Pons (tissue), 1 donor: ENCODE results near the gene CRTC3.
"Not testable (repeated sequence)": the region's sequence is repeated elsewhere in the genome, so short reads cannot be mapped to it uniquely, and the experiment has no call there.

Experiments used
- DNase-seq: peaks from one replicate; pipeline ENCODE4 v3.0.0-alpha.2; 2016; ENCODE audit warnings: low spot score

CRTC3 gene

GRCh38 chr15:90624278-90624981 lies 94.7 kb downstream of the CRTC3 start:
- DNase-seq: no peak

GRCh38 chr15:90625037-90625436 lies 95.3 kb downstream of the CRTC3 start:
- no peak for DNase-seq

DNA sequence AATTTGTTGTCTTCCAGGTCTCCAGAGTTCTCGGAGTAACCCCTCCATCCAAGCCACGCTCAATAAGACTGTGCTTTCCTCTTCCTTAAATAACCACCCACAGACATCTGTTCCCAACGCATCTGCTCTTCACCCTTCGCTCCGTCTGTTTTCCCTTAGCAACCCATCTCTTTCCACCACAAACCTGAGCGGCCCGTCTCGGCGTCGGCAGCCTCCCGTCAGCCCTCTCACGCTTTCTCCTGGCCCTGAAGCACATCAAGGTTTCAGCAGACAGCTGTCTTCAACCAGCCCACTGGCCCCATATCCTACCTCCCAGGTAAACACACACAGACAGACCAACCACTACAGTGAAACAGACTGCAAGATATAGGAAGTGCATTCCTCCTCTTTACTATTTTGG lies 99.5 kb downstream of the CRTC3 start:
- DNase-seq: no peak

- no peak for DNase-seq
Measured at GRCh38 chr15:90633360-90633759, 103.6 kb downstream of the CRTC3 start.

DNA sequence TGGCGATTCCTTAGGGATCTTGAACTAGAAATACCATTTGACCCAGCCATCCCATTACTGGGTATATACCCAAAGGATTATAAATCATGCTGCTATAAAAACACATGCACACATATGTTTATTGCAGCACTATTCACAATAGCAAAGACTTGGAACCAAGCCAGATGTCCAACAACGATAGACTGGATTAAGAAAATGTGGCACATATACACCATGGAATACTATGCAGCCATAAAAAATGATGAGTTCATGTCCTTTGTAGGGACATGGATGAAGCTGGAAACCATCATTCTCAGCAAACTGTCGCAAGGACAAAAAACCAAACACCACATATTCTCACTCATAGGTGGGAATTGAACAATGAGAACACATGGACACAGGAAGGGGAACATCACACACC lies 107.3 kb downstream of the CRTC3 start:
- not testable (repeated sequence) for DNase-seq

DNA sequence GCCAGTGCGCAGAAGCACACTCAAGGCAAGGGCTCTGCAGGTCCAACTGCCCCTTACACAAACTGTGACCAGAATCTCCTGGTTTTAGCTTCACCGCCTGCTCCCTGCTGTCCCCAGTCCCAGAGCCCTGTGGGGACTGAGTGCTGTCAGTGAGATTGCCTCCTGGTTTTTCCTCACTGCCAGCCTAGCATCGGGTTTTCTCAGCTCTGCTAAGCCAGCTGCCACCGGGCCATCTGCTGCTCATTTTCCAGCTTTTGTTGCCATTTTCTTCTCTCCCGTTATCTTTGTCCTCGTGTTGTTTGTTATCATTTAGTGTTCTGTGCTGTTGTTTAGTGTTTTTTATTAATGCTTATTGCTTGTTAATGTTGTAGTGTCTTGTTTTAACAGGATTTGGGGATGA lies 108.0 kb downstream of the CRTC3 start:
- DNase-seq: no peak

GRCh38 chr15:90638201-90638691 lies 108.5 kb downstream of the CRTC3 start:
- DNase-seq: no peak

DNA sequence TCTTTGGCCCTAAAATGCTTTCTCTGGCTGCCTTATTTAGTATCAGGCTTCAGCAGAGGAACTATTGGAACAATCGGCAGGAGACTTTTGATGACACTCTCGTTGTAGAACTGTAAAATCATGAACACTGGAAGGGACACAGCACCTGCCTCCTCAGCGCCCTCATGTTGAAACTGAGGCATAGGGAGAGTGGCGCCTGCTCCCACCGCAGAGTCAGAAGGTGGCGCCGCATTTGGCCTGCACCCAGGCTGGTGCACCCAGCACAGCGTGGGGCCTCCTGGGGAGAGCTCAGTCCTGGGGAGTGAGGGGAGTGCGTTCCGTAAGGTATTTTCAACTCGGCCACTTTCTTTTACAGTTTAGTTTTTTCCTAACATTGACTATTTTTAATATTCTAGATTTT lies 109.2 kb downstream of the CRTC3 start:
- DNase-seq: no peak

DNA sequence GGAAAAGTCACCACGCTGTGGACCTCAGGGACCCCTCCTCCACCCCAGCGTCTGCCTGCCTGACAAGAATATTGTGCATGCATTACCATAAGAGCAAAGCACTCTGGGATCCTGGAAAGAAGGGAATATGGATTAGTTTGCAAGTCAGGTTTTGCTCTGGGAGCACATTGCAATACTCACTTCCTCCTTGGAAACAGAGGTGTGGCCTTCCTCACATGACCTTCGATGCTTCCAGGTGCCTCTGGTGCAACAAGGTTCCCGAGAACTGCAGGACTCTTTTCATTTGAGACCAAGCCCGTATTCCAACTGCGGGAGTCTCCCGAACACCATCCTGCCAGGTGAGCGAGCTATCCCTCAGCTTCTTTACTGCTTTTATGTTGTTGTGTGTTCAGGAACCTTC lies 111.1 kb downstream of the CRTC3 start:
- no peak for DNase-seq

DNA sequence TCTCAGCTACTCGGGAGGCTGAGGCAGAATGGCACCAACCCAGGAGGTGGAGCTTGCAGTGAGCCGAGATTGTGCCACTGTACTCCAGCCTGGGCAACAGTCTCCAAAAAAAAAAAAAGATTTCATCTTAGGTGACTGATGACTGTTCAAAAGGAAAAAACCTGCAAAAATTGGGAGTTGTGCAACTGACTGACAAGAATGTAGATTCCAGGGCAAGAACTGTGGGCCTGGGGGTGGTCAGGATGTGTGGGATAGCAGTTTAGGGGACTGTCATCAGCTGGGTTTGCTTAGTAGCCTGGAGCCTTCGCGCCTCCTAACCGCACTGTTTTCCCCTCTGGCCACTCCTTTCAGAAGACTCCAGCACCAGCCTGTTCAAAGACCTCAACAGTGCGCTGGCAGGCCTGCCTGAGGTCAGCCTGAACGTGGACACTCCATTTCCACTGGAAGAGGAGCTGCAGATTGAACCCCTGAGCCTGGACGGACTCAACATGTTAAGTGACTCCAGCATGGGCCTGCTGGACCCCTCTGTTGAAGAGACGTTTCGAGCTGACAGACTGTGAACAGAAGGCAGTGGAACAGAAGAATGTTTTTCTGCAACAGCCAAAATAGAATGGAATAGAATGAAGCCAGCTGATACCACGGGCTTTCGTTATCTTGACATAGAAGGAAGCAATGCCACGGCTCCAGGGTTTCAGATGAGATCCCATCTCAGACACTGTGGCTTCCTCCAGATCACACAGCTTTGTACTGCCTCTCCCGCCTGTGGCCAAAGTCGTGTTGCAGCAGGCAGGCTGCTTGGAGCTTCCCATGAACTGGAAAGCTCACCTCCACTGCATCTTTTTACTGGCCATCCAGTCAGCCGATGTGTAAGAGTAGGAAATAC lies 112.1 kb downstream of the CRTC3 start:
- DNase-seq: no peak

DNA sequence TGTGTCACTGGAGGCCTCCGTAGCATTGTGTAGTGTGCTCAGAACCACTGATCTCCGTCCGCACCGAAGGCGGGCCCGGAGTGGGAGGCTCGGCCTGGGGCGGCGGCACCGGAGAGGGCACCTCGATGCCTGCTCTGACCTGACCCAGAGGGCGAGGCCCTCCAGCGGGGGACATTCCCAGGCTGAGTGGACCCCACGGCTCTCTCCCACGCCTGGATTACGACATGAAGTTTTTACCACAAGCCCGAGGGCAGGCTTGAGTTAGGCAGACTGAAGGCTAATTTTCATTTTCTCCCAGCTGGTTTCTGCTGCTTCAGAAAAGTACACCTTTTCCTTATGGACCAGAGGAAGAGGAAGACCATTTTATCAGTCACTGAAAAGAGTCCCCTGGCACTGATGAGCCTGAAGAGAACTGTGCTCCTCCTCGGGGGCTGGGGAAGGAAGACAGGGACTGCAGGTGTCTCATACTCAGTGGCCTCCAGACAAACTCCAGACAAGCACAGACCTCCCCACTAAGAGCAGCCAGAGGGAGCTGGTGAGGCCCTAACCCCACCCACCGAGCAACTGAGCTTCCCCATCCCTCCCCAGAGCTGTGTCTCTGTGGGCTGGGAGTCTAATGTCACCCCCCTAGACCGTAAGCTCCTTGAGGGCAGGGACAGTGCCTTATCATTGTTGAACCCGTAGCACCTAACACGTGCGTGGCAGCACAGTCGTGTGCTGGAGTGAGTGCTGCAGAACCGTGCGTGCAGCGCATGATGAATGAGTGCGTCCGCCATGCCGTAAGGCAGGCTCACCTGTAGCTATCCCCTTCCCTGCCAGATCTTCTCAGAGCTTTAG lies 113.0 kb downstream of the CRTC3 start:
- DNase-seq: no peak

- no peak for DNase-seq
Measured at GRCh38 chr15:90643301-90643632, 113.5 kb downstream of the CRTC3 start.

DNA sequence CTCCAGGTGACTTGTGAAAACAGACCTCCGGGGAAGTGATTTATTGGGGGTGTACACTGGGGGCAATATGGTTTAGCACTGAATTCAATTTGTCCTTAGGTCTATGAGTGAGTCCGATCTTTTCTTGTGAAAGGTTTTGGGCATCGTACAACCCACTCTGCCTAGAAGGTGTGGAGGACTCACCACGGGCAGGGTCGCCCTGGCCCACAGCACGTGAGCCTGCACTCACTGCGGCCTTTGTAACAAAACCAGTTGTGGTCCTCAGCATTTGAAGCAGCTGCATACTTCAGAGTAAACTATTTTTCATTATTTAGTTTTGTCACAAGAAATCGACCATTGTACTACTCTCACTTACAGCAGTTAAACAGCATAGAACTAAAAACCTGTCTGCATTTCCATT lies 114.8 kb downstream of the CRTC3 start:
- no peak for DNase-seq

DNA sequence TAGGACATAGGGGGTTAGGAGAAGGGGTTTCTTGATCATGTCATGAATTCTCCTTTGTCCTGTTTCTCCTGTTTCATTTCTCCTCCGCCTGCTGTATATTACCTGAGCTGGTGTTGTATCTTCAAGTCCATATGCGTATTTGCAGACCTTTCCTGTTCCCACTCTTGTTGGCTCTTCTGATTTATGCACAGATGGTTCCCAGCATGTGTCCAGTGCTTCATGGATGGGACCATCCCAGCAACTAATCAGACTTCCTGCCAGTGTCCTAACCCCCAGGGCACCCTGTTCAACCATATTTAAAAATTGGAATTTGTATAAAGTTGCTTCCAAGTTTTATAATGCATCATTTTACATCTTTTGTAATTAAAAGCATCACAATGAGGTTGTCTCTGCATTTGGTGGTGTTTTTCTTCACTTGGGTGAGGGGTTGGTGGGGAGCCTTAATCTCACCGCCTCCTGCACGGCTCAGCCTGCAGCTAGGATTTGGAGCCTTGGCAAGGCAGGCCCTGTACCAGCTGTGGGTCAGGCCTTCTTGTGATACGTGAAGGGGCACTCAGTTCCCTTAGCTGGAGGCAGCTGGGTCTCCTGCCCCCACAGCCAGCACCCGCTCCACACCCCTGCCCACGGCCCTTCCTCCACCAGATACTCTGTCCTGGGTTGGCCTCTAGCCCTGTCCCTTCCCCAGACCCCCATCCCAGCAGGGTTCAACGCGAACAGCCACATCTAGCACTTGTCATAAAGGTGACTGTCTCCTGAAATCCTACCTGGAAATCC lies 115.4 kb downstream of the CRTC3 start:
- no peak for DNase-seq

DNA sequence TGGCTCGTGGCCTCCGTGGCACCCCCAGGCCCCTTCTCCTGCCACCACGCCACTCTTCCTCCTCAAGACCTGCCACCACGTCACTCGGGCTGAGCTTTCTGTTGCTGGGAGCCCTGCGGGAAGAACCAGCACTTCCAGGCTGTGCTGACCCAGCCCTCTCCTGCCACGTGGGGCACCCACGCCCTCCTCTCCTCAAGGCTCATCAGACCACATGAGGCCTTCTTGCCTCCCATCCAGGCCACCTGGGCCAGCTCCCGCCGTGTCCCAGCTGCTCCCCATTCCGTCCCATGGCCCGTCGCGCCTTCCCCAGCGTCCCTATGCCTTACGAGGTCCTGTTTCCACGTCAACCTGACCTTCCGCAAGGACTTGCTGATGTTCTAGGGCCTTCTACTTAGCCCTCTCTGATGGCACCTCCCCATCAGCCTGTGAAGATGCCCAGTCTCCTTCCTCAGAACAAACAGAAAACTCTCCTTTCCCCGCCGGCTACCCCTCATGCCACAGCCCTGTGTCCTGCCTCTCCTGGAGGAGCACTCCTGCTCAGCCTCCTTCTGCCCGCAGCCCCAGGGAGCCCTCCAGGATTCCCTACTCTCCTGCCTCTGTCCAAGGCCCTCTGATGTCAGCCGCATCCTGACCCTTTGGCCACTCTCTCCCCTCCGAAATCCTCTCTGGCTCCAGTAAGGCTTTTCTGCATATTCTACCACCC lies 116.3 kb downstream of the CRTC3 start:
- no peak for DNase-seq

GRCh38 chr15:90646662-90647305 lies 117.1 kb downstream of the CRTC3 start:
- no peak for DNase-seq

DNA sequence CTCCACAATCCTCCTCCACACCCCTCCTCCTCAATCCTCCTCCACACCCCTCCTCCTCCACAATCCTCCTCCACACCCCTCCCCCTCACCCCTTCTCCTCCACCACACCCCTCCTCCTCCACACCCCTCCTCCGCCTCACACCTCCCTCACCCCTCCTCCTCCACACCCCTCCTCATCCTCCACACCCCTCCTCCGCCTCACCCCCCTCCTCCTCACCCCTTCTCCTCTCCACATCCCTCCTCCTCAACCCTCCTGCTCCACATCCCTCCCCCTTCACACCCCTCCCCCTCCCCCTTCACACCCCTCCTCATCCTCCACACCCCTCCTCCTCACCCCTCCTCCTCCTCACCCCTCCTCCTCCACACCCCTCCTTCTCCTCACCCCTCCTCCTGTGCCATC lies 117.6 kb downstream of the CRTC3 start:
- no peak for DNase-seq

DNA sequence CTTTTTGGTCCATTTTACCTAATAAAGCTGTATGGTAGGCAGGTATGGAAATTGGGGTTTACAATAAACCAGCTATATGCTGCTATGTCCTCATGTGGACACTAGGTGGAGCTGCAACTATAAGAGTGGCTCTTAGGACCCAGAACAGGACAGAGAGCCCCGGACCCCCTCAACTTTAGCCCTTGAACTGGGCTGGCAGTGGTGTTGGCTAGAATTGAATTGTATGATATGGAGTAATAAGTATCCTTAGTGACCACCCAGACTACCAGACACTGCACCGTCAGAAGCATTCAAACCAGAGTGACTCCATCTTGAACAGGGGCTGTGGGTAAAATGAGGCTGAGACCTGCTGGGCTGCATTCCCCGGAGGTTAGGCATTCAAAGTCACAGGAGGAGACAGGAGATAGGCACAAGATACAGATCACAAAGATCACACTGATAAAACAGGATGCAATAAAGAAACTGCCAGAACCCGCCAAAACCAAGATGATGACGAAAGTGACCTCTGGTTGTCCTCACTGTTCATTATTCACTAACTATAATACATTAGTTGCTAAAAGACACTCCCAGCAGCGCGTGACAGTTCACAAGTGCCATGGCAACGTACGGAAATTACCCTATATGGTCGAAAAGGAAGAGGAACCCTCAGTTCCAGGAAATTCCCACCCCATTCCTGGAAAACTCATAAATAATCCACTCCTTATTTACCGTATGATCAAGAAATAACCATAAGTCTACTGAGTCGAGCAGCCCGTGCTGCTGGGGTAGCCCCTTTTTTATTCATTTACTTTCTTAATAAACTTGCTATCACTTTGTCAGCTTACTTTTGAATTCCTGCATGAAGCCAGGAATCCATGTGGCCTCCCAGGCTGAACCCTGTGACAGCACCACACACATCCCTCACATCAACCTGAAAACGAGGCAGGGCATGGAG lies 118.7 kb downstream of the CRTC3 start:
- peak; percentile 75 for DNase-seq
